ENCODE results near the gene LBHD2. TPM values are rescaled to one million over a fixed set of nuclear protein-coding genes. Genes with fewer than 3 reads are reported as not detected.

The LBHD2 gene
- total and polyA plus RNA-seq, 2 donors: not detected

GRCh38 chr14:103100281-103101121, 16.5 kb downstream of the LBHD2 start:
- WGBS: 87% methylated on average over 25 of the region's 25 CpGs
- no peak for DNase-seq (ENCODE audit: extremely low spot score)
- Histone ChIP-seq H3K27ac (ENCODE audit: low read depth) (no peak overlapping the region), H3K36me3 (ENCODE audit: insufficient read depth) (no peaks in the 10 kb centered on the region), H3K4me3 (ENCODE audit: low read depth, low read length) (no peak overlapping the region), H3K4me1 (ENCODE audit: insufficient read depth) (no peaks in the 10 kb centered on the region)

DNA sequence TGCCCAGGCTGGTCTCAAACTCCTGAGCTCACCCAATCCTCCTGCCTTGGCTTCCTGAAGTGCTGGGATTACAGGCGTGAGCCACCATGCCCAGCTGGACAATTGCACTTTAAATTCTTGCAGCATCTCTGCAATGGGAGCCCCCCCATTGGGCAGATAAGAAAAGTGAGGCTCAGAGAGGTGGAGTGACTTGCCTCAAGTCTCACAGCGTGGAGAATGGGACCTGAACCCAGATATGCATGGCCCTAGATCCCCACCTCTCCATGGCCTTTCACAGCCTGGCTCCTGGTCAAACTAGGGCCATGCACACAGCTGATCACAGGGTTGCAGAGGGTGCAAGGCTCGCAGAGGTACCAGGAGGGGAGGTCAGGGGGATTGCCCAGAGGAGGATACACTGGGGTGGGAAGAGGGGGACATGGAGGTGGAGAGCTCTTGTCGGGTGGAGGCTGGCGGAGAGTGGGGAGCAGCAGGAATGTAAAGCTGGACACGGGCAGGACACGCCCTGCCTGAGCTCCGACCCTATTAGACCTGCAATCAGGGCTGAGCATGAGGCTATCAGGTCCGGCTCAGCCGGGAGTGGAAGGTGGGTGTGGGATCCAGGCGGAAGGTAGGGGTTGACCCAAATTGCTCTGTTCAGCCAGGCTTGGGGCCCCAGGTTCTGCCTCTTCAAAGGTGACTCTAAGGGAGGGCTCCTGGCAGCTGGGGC, 17.4 kb downstream of the LBHD2 start:
- DNase-seq (ENCODE audit: extremely low spot score): no peak
- H3K4me1 ChIP-seq (ENCODE audit: insufficient read depth): no peaks in the 10 kb centered on the region
- no peaks in the 10 kb centered on the region for H3K36me3 ChIP-seq (ENCODE audit: insufficient read depth)
- H3K4me3 ChIP-seq (ENCODE audit: low read depth, low read length): no peak overlapping the region
- H3K27ac ChIP-seq (ENCODE audit: low read depth): no peak overlapping the region
- WGBS: 93% methylated on average over 11 of the region's 11 CpGs

DNA sequence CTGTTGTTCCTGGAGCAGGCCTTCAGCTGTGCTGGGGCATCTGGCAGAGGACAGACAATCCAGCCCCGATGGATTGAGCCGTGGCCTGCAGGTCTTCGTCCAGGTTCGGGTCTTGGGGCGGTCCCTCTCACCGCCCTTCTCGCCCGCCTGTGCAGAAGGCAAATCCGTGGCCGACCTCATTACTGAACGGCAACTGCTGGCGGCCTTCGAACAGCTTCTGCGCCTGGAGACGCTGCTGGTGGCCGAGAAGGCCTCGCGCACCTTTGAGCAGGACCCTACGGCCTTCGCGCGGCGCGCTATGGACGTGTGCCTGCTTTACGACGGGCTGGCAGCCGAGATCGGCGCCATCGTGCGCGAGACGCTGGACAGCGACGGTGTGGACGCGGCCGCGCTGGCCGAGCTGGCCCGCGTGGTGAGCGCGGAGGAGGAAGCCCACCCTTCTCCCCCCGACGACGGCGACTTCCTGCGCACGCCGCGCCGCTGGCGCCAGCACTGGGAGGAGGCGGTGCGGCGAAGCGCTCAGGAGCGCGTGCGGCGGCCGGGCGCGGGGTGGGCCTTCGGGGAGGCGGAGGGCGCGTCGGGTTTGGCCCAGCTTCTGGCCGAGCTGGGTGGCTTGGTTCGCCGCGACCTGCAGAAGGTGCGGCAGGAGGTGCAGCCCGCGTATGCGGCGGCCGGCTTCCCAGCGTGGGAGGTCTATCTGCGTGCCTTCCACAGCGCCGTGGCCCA, 18.1 kb downstream of the LBHD2 start:
- no peak overlapping the region for H3K27ac ChIP-seq (ENCODE audit: low read depth)
- DNase-seq (ENCODE audit: extremely low spot score): no peak
- no peaks in the 10 kb centered on the region for H3K4me1 ChIP-seq (ENCODE audit: insufficient read depth)
- WGBS: 31% methylated on average over 85 of the region's 85 CpGs
- H3K36me3 ChIP-seq (ENCODE audit: insufficient read depth): no peaks in the 10 kb centered on the region
- H3K4me3 ChIP-seq (ENCODE audit: low read depth, low read length): no peak overlapping the region

DNA sequence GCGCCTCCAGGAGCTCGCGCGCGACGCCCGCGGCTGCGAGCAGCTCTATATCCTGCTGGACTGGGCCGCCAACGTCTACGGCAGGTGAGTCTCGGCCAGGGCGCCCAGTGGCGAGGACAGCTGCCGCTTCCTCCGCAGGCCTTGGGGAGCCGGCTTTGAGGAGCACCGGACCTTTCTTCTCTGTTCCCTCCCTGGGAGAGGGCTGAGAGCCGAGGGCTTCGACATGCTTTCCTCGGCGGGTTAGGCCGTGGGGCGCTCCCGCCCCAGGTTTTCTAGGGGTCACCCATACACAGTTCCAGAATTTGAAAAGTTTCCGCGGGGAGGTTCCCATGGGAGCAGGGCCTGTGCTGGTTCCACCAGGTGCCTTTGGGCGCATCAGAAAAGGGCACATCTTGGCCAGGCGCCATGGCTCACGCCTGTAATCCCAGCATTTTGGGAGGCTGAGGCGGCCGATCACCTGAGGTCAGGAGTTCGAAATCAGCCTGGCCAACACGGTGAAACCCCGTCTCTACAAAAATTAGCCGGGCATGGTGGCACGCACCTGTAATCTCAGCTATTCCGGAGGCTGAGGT, 18.8 kb downstream of the LBHD2 start:
- DNase-seq (ENCODE audit: extremely low spot score): no peak
- H3K4me1 ChIP-seq (ENCODE audit: insufficient read depth): no peaks in the 10 kb centered on the region
- H3K27ac ChIP-seq (ENCODE audit: low read depth): no peak overlapping the region
- no peak overlapping the region for H3K4me3 ChIP-seq (ENCODE audit: low read depth, low read length)
- H3K36me3 ChIP-seq (ENCODE audit: insufficient read depth): no peaks in the 10 kb centered on the region
- 44% methylated on average over 39 of the region's 39 CpGs for WGBS

- H3K4me1 ChIP-seq (ENCODE audit: insufficient read depth): no peaks in the 10 kb centered on the region
- 8% methylated on average over 68 of the region's 68 CpGs for WGBS
- H3K27ac ChIP-seq (ENCODE audit: low read depth): no peak overlapping the region
- DNase-seq (ENCODE audit: extremely low spot score): no peak
- H3K36me3 ChIP-seq (ENCODE audit: insufficient read depth): no peaks in the 10 kb centered on the region
- peak overlapping the region; percentile 19 for H3K4me3 ChIP-seq (ENCODE audit: low read depth, low read length)
These were observed 19.7 kb downstream of the LBHD2 start for GRCh38 chr14:103103461-103104388.

GRCh38 chr14:103104389-103104653, 20.3 kb downstream of the LBHD2 start:
- 9% methylated on average over 20 of the region's 20 CpGs for WGBS
- no peak for DNase-seq (ENCODE audit: extremely low spot score)
- no peak overlapping the region for H3K4me3 ChIP-seq (ENCODE audit: low read depth, low read length)
- H3K27ac ChIP-seq (ENCODE audit: low read depth): no peak overlapping the region
- no peaks in the 10 kb centered on the region for H3K36me3 ChIP-seq (ENCODE audit: insufficient read depth)
- H3K4me1 ChIP-seq (ENCODE audit: insufficient read depth): no peaks in the 10 kb centered on the region

DNA sequence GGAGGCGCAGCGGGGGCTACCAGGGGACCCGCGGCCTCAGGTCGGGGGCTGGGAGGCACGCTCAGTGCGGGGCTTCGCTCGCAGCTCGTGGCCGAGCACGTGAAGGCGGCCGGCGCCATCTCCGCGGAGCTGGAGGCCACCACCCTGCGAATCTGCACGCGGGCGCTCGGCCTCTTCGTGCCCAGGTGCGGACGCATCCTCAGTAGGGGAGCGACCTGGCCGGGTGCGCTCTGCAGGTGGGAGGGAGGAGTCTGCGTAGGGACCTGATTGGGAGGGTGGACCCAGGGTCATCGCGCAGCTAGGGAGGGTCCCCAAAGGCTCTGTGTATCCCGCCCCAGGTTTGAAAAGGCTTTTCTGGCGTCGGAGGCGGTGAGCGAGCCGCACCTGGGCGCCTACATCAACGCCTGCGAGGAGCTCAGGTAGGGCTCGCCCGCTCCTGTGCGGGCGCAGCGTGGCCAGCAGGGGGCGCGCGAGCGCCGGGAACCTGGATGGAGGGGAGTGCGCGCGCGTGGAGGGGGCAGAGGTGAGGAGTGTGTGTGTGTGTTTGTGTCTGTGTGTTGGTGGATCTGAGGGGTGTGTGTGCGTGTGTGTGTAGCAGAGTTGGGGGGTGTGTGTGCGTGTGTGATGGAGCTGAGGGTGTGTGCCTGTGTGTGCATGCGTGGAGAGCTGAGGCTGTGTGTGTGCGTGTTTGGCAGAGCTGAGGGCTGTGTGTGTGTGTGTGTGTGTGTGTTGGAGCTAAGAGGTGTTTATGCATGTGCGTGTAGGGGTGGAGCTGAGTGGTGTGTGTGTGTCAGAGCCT, 20.8 kb downstream of the LBHD2 start:
- Histone ChIP-seq H3K4me1 (ENCODE audit: insufficient read depth) (no peaks in the 10 kb centered on the region), H3K4me3 (ENCODE audit: low read depth, low read length) (no peak overlapping the region)

GRCh38 chr14:103105580-103106150, 21.7 kb downstream of the LBHD2 start:
- Histone ChIP-seq H3K27ac (ENCODE audit: low read depth) (no peak overlapping the region), H3K4me1 (ENCODE audit: insufficient read depth) (no peaks in the 10 kb centered on the region), H3K36me3 (ENCODE audit: insufficient read depth) (no peaks in the 10 kb centered on the region), H3K4me3 (ENCODE audit: low read depth, low read length) (no peak overlapping the region)
- DNase-seq (ENCODE audit: extremely low spot score): no peak
- 79% methylated on average over 9 of the region's 9 CpGs for WGBS

More for the DNA sequence above, 20.8 kb downstream of the LBHD2 start:
- H3K36me3 ChIP-seq (ENCODE audit: insufficient read depth): no peaks in the 10 kb centered on the region
- no peak overlapping the region for H3K27ac ChIP-seq (ENCODE audit: low read depth)
- DNase-seq (ENCODE audit: extremely low spot score): no peak
- 4% methylated on average over 59 of the region's 59 CpGs for WGBS

DNA sequence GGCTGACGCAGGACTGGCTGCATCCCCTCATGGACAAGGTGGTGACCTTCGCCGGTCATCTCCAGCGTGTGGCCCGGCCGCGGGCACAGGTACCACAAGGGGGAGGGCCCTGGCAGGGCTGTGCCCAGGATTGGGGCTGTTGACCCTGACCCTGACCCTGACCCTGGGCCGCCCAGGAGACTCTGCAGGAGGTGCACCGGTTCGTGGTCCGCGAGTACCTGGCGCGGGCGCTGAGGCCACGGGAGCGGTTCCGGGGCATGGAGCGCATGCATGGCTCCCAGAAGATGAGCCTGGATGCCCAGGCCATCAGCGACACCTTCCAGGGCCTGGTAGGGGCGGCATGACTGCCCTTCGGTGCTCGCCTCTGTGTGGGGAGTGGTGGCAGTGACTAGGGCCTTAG, 23.4 kb downstream of the LBHD2 start:
- no peak overlapping the region for H3K27ac ChIP-seq (ENCODE audit: low read depth)
- no peaks in the 10 kb centered on the region for H3K36me3 ChIP-seq (ENCODE audit: insufficient read depth)
- no peaks in the 10 kb centered on the region for H3K4me1 ChIP-seq (ENCODE audit: insufficient read depth)
- no peak for DNase-seq (ENCODE audit: extremely low spot score)
- no peak overlapping the region for H3K4me3 ChIP-seq (ENCODE audit: low read depth, low read length)
- 95% methylated on average over 23 of the region's 23 CpGs for WGBS

DNA sequence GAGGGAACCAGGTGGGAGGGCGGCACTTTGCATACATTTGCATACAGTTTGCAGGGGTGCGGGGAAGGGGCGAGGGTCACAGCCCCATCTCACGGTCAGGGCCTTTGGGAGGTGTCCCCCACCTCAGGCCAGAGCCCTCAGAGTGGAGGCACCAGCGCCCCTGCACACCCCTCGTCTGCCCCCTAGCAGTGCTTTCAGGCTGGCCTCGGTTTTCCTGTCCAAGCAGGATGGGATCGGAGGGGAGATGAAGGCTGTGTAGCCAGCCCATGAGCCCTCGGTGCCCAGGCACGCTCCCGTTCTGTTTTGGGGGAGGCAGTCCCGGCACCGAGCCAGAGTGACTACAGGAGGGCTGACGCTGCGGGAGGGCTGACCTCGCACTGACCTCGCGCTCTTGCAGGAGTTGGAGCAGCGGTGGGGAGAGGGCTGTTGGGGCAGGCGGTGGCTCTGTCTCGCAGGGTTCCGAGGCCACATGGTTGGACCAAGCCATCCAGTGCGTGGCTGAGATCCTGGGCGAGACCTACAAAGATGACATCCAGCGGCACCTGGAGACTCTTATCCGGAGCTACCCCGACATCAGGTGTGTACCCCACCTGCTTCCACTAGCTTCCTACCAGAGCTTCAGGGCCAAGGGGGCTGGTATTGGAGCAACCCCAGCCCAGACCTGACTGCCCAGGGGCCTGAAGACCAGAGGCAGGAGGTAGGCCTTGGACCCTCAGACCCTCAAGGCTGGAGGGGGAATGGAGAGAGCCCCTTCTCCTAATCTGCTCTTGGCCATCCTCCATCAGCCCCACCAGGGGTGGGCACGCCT, 24.1 kb downstream of the LBHD2 start:
- DNase-seq (ENCODE audit: extremely low spot score): no peak
- no peak overlapping the region for H3K27ac ChIP-seq (ENCODE audit: low read depth)
- H3K4me1 ChIP-seq (ENCODE audit: insufficient read depth): no peaks in the 10 kb centered on the region
- WGBS: 88% methylated on average over 28 of the region's 28 CpGs
- H3K36me3 ChIP-seq (ENCODE audit: insufficient read depth): no peaks in the 10 kb centered on the region
- no peak overlapping the region for H3K4me3 ChIP-seq (ENCODE audit: low read depth, low read length)

GRCh38 chr14:103108749-103109207, 24.8 kb downstream of the LBHD2 start:
- Histone ChIP-seq H3K27ac (ENCODE audit: low read depth) (no peak overlapping the region), H3K4me3 (ENCODE audit: low read depth, low read length) (no peak overlapping the region), H3K36me3 (ENCODE audit: insufficient read depth) (no peaks in the 10 kb centered on the region), H3K4me1 (ENCODE audit: insufficient read depth) (no peaks in the 10 kb centered on the region)
- 46% methylated on average over 9 of the region's 9 CpGs for WGBS
- no peak for DNase-seq (ENCODE audit: extremely low spot score)
